ENCODE measurements around the gene CYP3A5.
"Not testable (repeated sequence)": the region's sequence is repeated elsewhere in the genome, so short reads cannot be mapped to it uniquely, and the experiment has no call there.

CYP3A5 gene

DNA sequence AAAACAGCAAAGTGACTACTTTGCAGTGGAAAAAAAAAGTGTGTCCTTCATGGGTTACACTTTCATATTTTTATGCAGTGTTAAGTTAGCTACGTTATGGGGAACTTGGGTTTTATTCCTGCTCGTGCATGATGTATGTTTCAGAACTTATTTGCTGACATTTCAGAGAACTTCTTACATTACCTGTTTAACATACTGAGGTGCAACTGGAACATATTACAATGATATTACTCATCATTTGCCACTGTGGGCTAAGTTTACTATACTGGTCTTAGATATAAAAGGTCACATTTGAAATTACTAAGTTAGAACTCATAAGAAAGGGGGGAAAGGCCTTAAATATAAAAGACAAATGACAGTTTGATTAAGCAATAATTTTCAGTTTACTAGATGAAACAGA is 42.4 kb downstream of the CYP3A5 start:
- not testable (repeated sequence) for DNase-seq

DNA sequence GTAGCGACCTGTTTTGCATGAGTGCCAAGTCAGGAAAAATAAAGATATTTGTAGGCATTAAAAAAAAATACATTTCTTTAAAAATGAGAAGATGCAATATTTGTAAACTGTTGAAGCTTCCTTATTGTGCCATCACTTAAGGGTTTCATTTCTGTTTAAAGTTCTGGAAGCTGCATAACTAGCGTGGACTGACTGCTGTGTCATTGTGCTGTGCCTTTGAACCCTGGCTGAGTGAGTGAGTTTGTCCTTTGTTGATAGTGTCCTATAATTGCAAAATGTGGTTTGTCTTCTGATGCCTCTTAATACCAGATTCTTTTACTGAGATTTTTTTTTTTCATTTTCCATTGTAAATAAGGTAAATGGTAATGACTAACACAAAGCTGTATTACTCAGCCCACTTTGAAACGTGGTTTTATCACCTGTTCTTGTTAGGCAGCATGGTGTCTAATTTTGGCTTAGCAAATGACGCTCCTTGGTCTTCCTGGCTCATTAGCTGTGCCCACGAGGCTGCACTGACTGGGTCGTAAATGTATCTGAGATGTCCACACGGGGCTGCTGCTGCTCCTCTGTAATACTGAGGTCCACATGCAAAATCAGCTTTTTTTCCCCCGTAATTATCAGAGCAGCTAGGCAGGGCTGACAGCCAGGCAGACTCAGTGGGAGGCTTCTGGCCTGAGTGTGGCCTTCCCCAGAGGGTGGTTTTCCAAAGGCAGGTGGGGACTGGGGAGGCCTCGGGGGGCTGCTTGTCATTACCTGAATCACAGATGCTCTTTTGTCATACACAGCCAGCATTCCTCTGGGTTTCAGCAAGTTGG is 48.3 kb downstream of the CYP3A5 start:
- no peak for DNase-seq

GRCh38 chr7:99629643-99630042 is 50.2 kb downstream of the CYP3A5 start:
- DNase-seq, result no peak

- no peak for DNase-seq
Observed at GRCh38 chr7:99628471-99629465, 51.0 kb downstream of the CYP3A5 start.

GRCh38 chr7:99627513-99627912 is 52.3 kb downstream of the CYP3A5 start:
- DNase-seq, result no peak

DNA sequence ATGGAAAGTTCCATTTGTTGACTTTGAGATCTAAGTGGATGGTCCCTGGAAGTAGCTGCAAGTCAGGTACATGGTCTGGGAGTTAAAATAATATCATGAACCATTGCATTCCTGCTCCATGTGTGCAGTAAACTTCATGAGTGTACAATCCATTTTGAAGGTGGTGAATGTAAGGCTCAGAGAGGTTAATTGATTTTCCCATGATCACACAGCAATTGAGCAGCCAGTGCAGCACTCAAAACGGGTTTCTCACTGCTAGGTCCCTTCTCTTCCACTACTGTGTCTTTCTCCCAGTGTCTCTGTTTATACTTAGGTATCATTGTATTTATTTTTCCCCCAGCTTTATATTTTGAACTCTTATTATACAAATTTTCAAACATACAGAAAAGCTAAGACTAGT is 53.1 kb downstream of the CYP3A5 start:
- no peak for DNase-seq

DNA sequence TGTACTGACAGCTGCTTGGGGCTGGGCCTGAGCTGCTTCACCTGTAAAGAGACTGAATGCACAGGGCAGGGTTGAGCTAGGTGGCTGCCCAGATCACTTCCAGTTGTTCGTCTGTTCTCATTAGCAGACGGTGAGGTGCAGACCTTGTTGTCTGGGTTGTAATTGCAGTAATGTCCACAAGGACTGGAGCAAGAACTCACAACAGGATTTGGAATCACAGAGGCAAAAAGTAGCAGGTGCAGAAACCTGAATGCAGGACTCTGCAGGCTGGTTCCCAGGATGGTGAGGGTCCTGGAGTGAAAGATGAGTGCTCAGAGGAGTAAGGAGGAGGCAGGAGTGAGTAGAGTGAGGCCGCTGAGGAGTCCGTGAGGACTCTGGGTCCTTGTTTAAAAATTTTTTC is 53.8 kb downstream of the CYP3A5 start:
- DNase-seq, result no peak

DNA sequence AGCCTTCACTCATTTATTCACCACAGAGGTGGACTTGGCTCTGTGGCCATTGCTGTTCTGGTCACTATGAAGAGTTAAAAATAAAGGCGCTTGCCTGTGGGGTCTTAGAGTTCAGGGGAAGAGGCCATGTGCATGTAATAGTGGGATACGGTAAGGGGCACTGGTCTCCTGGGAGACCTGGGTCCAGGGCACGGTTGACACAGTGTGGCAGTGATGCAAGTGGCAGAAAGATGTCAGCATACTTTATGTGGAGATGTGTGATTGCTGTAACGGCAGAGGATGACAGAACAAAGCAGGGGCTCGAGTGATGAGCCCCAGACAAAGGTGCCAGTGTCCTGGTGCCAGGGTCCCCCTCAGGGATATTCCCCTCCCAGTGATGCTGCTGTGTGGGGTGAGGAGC is 54.5 kb downstream of the CYP3A5 start:
- no peak for DNase-seq

- no peak for DNase-seq
Observed at GRCh38 chr7:99624484-99624883, 55.3 kb downstream of the CYP3A5 start.

DNA sequence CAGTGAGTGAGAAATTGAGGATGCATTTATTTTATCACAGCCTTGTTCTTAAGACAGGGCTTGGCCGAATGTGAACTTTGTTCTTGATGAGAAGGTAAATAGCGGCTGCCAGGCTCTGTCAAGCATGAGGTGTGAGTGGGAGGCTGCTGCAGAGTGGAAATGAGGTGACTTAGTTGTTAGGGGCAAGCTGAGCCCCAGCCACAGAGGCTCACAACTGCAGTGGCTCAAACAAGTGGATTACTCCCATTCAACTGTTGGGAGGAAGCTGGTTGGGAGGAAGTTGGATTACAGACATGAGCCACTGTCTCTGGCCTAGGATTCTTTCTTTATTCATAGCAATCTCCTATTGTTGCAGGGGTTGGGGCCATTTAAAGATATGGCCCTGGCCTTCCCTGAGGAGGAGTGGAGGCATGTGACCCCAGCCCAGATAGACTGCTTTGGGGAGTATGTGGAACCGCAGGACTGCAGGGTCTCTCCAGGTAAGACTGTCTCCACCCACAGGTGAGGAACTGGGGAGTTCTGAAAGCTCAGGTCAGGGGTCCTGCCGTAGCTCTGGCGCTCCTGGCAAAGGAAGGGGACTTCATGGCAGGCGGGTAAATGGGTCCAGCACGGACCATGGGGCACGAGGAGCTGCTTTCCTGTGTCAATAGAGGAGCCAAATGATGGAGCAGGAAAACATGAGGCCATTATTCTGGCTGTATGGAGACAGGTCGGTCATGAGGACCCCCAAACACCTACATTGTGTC is 55.9 kb downstream of the CYP3A5 start:
- DNase-seq, result no peak

GRCh38 chr7:99623091-99623693 is 56.6 kb downstream of the CYP3A5 start:
- no peak for DNase-seq

GRCh38 chr7:99622596-99622995 is 57.2 kb downstream of the CYP3A5 start:
- no peak for DNase-seq

DNA sequence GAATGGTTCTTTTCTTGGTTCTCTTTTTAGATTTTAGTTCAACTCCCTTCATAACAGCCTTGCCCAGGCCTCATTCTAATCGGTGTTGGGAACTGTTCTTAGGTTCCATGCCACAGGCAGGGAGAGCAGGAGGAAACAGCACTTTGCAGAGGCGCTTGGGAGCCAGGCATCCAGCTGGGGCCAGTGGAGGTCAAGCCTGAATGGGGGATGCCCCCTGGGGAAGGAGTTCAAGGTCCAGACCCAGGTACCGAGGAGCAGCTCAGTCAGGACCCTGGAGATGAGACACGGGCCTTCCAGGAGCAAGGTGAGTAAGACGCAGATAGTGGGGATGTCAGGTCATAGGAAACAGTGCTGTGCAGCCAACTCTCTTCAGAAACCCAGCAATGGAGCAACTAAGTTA is 58.5 kb downstream of the CYP3A5 start:
- DNase-seq, result no peak

DNA sequence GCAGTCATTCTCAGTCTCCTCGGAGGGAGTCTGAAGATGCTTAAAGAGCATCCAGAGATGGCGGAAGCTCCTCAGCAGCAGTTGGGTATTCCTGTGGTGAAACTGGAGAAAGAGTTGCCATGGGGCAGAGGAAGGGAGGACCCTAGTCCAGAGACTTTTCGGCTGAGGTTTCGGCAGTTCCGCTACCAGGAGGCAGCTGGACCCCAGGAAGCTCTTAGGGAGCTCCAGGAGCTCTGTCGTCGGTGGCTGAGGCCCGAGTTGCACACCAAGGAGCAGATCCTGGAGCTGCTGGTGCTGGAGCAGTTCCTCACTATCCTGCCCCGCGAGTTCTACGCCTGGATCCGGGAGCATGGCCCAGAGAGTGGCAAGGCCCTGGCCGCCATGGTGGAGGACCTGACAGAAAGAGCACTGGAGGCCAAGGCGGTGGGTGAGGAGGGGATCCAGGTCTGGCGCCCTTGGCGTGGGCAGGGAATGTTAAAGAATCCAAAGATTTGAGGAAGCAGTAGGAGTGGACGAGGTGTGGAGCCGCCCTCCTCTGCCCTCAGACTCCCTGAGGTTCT is 60.1 kb downstream of the CYP3A5 start:
- no peak for DNase-seq

GRCh38 chr7:99618726-99619125 is 61.1 kb downstream of the CYP3A5 start:
- DNase-seq, result no peak

DNA sequence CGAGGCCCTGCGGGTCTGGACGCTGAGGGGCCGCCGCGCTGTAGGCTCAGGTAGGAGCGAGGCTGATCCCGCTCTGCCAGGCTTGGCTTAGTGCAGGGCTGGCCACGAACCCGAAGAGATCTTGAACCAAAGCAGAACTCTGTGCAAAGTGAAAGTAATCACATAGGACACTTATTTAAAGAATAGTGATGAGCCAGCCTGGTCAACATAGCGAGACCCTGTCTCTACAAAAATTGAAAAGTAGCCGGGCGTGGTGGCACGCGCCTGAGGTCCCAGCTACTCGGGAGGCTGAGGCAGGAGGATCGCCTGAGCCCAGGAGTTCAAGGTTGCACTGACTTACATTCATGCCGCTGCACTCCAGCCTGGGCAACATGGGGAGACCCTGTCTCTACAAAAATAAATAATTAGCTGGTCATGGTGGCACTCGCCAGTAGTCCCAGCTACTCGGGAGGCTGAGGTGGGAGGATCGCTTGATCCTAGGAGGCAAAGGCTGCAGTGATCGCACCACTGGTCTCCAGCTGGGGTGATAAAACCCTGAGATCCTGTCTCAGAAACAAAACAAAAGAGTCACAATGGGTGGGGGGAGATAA is 62.5 kb downstream of the CYP3A5 start:
- no peak for DNase-seq

DNA sequence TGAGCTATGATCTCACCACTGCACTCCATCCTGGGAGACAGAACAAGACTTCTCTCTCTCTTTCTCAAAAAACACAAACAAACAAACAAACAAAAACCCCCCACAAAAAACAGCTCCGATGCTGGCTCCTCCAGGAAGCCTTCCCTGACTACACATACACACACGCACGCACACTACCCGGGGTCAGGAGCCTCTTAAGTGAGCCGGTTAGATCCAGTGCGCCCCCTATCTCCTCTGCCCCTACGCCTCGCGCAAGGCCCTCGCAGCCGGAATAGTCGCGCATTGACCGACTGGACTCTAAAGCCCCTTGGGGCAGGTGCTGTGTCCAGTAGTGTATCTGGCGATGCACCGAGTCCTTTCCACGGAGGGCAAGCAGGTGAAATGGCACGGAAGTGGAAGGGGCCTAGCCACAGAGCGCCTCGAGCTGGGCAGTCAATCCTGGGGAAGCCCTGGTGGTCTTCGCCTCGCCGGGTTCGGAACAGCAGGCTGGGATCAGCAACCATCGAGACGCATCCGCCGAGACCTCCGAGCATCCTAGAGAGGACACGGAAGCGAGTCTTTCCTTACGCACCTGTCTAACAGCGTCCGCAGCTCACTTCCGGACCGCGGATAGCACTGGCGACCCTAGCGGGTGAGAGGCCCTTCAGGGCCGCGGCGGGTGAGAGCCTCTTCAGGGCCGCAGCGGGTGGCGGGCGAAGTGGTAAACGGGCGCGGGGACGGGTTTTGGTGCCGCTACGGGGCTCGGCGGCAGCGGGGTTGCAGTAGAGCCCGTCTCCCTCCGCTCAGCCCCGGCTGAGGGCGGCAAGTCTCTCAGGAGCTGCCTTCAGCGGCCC is 63.2 kb downstream of the CYP3A5 start, which contains the start of gene ZSCAN25:
ZSCAN25 (plus strand) TSS at position 588 of the 833 bp plus-strand sequence. CDS start 2,661 bp downstream, outside the sequence.
- DNase-seq, result peak; percentile 94

- DNase-seq, result no peak
Observed at GRCh38 chr7:99615989-99616358, 63.8 kb downstream of the CYP3A5 start.

- DNase-seq, result no peak
Observed at GRCh38 chr7:99614495-99614894, 65.3 kb downstream of the CYP3A5 start.

GRCh38 chr7:99607548-99607947 is 72.2 kb downstream of the CYP3A5 start:
- DNase-seq, result no peak

DNA sequence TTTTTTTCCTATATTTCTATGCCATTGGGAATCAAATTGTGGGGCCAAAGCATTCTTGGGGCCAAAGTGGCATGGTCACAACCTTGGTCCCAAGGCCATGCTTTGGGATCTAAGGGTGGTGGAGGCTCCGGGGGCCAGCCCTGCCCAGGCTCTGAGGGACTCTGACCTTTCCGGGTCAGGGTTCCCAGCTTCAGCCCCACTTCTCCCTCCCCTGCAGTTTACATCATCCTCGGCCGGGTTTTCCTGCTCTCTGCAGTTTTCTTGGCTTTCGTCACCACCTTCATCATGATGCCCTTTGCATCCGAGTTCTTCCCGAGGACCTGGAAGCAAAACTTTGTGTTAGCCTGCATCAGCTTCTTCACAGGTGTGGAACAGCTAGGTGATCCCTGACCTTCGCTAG is 73.3 kb downstream of the CYP3A5 start:
- no peak for DNase-seq
